Common myeloid progenitor, CD34-positive (primary cell): ENCODE data around the gene TMUB1.

Experiments used
- CTCF ChIA-PET: fragments of 350-600 bp; sonication (Branson Sonifier 250); formaldehyde crosslinking; loops from one replicate; lab custom pipeline; 2021; ENCODE audit warnings: antibody characterized with exemption; lab: Charles Lee
- POLR2A ChIA-PET: fragments of 350-600 bp; sonication (Branson Sonifier 250); formaldehyde crosslinking; loops from one replicate; lab custom pipeline; 2021; ENCODE audit warnings: antibody characterized with exemption; lab: Charles Lee
- DNase-seq, 3 donors: peaks; one replicate each; pipeline versions ENCODE4 v3.0.0 to v3.0.0-alpha.2; 2013
- H3K27ac ChIP-seq, 2 experiments: 1 replicate in 1 of 2; 2 replicates in 1 of 2; pipeline ENCODE4 v1.7.0; 2013; ENCODE audit warnings: inconsistent platforms in 2 of 2, low read length in 2 of 2, mild to moderate bottlenecking in 2 of 2, low read depth in 1 of 2, moderate library complexity in 1 of 2; ENCODE audit not compliant: severe bottlenecking in 2 of 2, insufficient read depth in 1 of 2, poor library complexity in 1 of 2
- H3K27me3 ChIP-seq, 5 experiments: replicated peaks in 2 of 5; 1 replicate in 3 of 5; 2 replicates in 2 of 5; pipeline versions ENCODE4 v1.6.1 to v1.7.0; 2013; ENCODE audit warnings: low read length in 4 of 5, mild to moderate bottlenecking in 2 of 5, moderate library complexity in 2 of 5, inconsistent platforms in 1 of 5; ENCODE audit not compliant: insufficient read depth in 5 of 5, control insufficient read depth in 4 of 5
- H3K36me3 ChIP-seq, 4 experiments: 1 replicate in 2 of 4; 2 replicates in 2 of 4; pipeline versions ENCODE4 v1.6.1 to v1.7.0; 2013; ENCODE audit warnings: low read length in 3 of 4, control low read depth in 1 of 4, mild to moderate bottlenecking in 1 of 4; ENCODE audit not compliant: control insufficient read depth in 4 of 4, insufficient read depth in 4 of 4
- H3K4me1 ChIP-seq, 4 experiments: 1 replicate in 3 of 4; 2 replicates in 1 of 4; pipeline versions ENCODE4 v1.6.1 to v1.7.1; 2013; ENCODE audit warnings: low read length in 3 of 4, mild to moderate bottlenecking in 3 of 4, control low read depth in 1 of 4, inconsistent platforms in 1 of 4, moderate library complexity in 1 of 4; ENCODE audit not compliant: control insufficient read depth in 4 of 4, insufficient read depth in 4 of 4; ENCODE audit errors: control extremely low read depth in 1 of 4
- H3K4me3 ChIP-seq, 7 experiments: 1 replicate in 4 of 7; 2 replicates in 3 of 7; pipeline versions ENCODE4 v1.5.1 to v1.7.0; 2013; ENCODE audit warnings: mild to moderate bottlenecking in 7 of 7, low read length in 6 of 7, moderate library complexity in 6 of 7, inconsistent platforms in 2 of 7, low read depth in 2 of 7, control low read depth in 1 of 7; ENCODE audit not compliant: insufficient read depth in 4 of 7, control insufficient read depth in 1 of 7; ENCODE audit errors: extremely low read depth in 1 of 7
- H3K9me3 ChIP-seq, 5 experiments: 1 replicate in 4 of 5; 2 replicates in 1 of 5; pipeline versions ENCODE4 v1.6.1 to v1.7.1; 2013; ENCODE audit warnings: low read length in 4 of 5, mild to moderate bottlenecking in 2 of 5, inconsistent platforms in 1 of 5, low read depth in 1 of 5, moderate library complexity in 1 of 5; ENCODE audit not compliant: control insufficient read depth in 4 of 5, insufficient read depth in 2 of 5; ENCODE audit errors: control extremely low read depth in 1 of 5
- WGBS: methylation state at CpG from one replicate; pipeline ENCODE4 v1.1.5; 2013; ENCODE audit not compliant: insufficient coverage; 5-methylcytosine and 5-hydroxymethylcytosine counted together

The TMUB1 gene

DNA sequence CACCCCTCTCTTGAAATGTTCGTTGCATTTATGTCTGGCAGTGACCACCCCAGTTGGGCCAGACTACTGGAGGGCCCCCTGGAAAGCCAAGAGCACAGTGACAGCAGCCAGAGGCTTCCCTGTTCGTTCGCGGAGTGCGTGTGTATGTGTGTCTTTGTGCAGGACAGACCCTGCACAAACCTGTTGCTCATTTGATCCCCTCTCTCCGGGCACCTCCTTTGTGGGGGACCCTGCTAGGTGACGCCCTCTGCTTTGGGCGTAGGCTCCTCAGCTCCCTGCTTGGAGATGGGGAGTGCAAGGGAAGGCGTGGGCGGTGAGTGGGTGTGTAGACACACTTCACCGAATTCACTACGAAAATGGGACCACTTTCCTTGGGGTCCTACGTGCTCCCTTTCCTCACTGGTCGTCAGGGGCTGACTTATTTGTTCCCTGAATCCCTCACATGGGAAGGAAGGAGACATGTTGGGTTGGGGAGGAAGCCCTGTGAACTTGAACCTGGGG, 41.7 kb upstream of the TMUB1 start:
- H3K36me3 ChIP-seq: peaks cover 0 to 77% (median 42%) of the 10 kb centered on the region in 4 experiments
- CTCF ChIA-PET: interaction anchor here (1.1 to 2.7 kb wide), 16 partner anchors 10 to 217 kb away, joined by 3 to 15 read pairs (median 4); partner anchors contain the start of gene NUB1
- no peaks in the 10 kb centered on the region for H3K4me1 ChIP-seq
- no peak for DNase-seq
- H3K27ac ChIP-seq: no peak overlapping the region
- WGBS: 97% methylated on average over 13 of the region's 14 CpGs
- POLR2A ChIA-PET: no interaction called here
- H3K4me3 ChIP-seq: no peak overlapping the region
- H3K27me3 ChIP-seq: no peaks in the 10 kb centered on the region
- no peaks in the 10 kb centered on the region for H3K9me3 ChIP-seq

DNA sequence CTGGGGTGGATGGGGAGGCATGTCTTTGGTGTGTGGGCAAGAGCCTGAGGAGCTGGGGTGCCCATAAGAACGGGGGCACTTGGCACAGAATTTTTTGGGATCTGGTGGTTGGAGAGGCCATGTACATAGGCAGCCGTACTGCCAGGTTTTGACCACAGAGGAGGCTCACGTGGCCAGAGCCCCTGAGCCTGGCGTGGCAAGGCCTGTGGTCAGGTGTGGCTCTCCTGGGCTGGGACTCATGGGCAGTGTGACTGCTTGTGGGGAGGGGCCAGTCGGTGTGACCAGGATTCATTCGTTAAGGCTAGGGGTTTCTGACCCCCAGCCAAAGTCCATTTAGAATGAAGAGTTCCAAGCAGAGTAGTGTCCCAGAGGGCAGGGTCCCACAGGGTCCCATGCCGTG, 41.2 kb upstream of the TMUB1 start:
- DNase-seq: no peak
- Histone ChIP-seq H3K27ac (no peak overlapping the region), H3K36me3 (peaks cover 0 to 77% (median 44%) of the 10 kb centered on the region in 4 experiments), H3K4me3 (no peak overlapping the region), H3K9me3 (no peaks in the 10 kb centered on the region), H3K4me1 (no peaks in the 10 kb centered on the region), H3K27me3 (no peaks in the 10 kb centered on the region)
- ChIA-PET CTCF (interaction anchor here (0.8 to 2.7 kb wide), 28 partner anchors 9 to 217 kb away, joined by 3 to 15 read pairs (median 4); partner anchors contain the start of gene NUB1), POLR2A (no interaction called here)
- WGBS: 97% methylated on average over 7 of the region's 7 CpGs

DNA sequence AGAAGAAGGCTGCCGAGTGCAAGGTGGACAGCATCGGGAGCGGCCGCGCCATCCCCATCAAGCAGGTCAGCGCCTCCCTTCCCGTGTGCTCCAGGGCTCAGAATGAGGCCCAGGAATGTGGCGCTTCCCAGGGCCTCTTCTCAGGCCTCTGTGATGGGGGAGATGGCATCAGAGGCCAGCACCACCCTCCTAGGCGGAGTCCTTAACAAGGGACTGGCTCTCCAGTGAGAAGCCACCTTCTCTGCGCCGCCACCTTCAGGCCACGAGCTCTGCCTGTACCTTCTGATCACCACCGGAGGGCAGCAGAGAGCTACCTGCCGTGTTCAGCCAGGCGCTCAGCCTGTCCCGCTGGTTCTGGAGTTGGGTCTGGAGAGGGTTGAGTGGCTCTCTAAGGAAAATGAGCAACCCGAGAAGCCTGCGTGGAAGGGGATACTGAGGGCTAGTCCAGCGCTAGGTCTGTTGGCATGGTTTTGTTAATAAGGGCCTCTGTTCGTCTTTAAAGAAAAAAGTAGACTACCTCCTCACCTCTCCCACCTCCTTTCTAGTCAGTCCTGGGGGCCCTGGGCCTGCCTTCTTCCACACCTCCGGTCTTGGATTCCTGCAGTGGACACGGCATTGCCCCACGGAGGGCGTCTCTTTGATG, 40.6 kb upstream of the TMUB1 start:
- DNase-seq: peak; percentile 77 to 87 (median 83)
- Histone ChIP-seq H3K9me3 (no peaks in the 10 kb centered on the region), H3K27ac (no peak overlapping the region), H3K27me3 (no peaks in the 10 kb centered on the region), H3K4me1 (no peaks in the 10 kb centered on the region), H3K4me3 (no peak overlapping the region), H3K36me3 (peaks cover 0 to 77% (median 47%) of the 10 kb centered on the region in 4 experiments)
- CTCF ChIA-PET: interaction anchor here (0.7 to 2.7 kb wide), 34 partner anchors 9 to 218 kb away, joined by 3 to 15 read pairs (median 4); partner anchors contain the start of gene NUB1
- WGBS: 58% methylated on average over 23 of the region's 24 CpGs
- POLR2A ChIA-PET: no interaction called here

DNA sequence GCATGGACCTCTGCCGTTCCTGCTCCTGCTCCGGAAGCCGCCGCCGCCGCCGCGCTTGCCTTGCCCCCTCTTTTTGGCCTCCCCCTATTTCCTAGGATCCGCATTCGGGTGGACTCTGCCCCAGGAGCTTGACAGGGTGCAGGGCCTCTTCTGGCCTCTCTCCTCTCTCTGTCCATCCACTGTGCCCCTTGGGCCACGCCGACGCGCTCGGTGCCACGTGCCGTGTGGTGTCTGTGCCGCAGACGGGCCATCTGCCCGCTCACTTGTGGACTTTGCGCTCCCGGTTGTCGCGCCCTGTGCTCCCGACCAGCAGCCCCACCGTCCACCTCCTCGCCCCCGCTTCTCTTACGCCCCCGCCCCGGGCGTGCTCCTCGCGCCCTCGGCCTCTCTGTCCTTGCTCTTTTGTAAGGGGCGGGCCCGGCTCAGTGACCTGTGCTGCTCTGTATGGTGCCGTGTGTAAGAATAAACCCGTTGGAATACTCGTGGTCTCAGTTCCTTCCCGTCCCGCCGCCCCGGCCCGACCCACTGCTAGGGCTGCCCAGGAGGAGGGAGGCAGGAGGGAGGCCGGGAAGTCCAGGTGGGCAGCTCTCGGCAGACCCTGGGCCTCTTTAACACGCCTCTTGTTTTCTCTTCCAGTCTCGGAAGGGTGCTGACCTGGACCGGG, 40.0 kb upstream of the TMUB1 start:
- H3K27ac ChIP-seq: no peak overlapping the region
- no peaks in the 10 kb centered on the region for H3K9me3 ChIP-seq
- no peaks in the 10 kb centered on the region for H3K4me1 ChIP-seq
- peaks cover 0 to 77% (median 50%) of the 10 kb centered on the region in 4 experiments for H3K36me3 ChIP-seq
- no peaks in the 10 kb centered on the region for H3K27me3 ChIP-seq
- ChIA-PET CTCF (interaction anchor here (0.7 to 2.7 kb wide), 32 partner anchors 8 to 218 kb away, joined by 3 to 15 read pairs (median 4); partner anchors contain the start of gene NUB1), POLR2A (no interaction called here)
- 94% methylated on average over 41 of the region's 50 CpGs for WGBS
- H3K4me3 ChIP-seq: no peak overlapping the region
- DNase-seq: no peak

DNA sequence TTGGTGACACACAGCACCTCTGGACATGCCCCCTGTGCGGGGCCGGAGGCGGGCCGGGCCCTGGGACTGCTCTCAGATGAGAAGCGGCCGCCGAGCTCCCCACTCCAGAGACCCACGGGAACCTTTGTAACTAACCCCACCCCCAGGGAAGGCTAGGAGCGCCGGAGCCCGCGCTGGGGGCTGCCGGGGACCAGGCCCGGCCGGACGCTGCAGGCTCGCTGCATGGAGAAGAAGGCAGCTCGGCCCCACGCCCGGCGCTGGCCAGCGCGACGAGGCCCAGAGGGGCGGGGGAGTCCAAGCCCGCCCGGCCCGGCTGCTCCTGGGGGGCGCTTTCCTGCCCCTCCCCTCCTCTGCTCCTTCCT, 39.5 kb upstream of the TMUB1 start:
- 95% methylated on average over 29 of the region's 29 CpGs for WGBS
- Histone ChIP-seq H3K4me1 (no peaks in the 10 kb centered on the region), H3K27me3 (no peaks in the 10 kb centered on the region), H3K9me3 (no peaks in the 10 kb centered on the region), H3K36me3 (peaks cover 0 to 76% (median 51%) of the 10 kb centered on the region in 4 experiments), H3K27ac (no peak overlapping the region), H3K4me3 (no peak overlapping the region)
- POLR2A ChIA-PET: no interaction called here
- no peak for DNase-seq
- CTCF ChIA-PET: interaction anchor here (0.9 to 2.7 kb wide), 5 partner anchors 9 to 138 kb away, joined by 3 to 15 read pairs (median 4); no protein-coding TSS in a partner anchor

DNA sequence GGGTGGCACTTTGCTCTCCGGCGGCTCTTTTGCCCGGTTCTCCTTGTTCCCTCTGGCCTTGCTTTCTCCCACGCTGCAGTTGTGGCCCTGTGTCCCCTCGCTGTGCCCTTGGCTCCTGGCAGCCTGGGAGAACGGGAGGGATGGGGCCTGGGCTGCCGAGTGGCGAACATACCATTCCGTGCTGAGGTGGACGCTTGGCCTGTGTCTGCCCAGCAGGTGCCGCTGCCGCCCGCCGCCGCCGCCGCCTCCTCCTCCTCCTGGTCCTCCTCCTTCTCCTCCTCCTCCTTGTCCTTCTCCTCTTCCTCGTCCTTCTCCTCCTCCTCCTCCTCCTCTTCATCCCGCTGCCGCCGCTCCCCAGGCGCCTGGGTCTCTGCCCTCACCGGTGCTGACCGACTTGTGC, 39.0 kb upstream of the TMUB1 start:
- ChIA-PET POLR2A (no interaction called here), CTCF (interaction anchor here (0.9 to 1.6 kb wide), 2 partner anchors 9 to 138 kb away, joined by 3 to 4 read pairs; no protein-coding TSS in a partner anchor)
- no peak for DNase-seq
- Histone ChIP-seq H3K27ac (no peak overlapping the region), H3K36me3 (peaks cover 0 to 74% (median 50%) of the 10 kb centered on the region in 4 experiments), H3K4me3 (no peak overlapping the region), H3K9me3 (no peaks in the 10 kb centered on the region), H3K4me1 (no peaks in the 10 kb centered on the region), H3K27me3 (no peaks in the 10 kb centered on the region)
- WGBS: 96% methylated on average over 21 of the region's 24 CpGs
